Stimulated activated CD4-positive, alpha-beta T cell treated with anti-CD3 and anti-CD28 coated beads, Interleukin-12 subunit alpha, Interleukin-12 subunit beta, amount 100 ng/mL, for 48 hours (primary cell): Measurements from ENCODE around the gene DERL2.
"Not testable (repeated sequence)": the region's sequence is repeated elsewhere in the genome, so short reads cannot be mapped to it uniquely, and the experiment has no call there.

ENCODE experiments used
- DNase-seq, 3 donors: peaks; one replicate each; pipeline ENCODE4 v3.0.0-alpha.2; 2020; ENCODE audit warnings: low read depth in 2 of 3, low spot score in 1 of 3

Gene DERL2

GRCh38 chr17:5438716-5439445, 47.1 kb downstream of the DERL2 start, which contains the start of gene C1QBP:
Gene C1QBP (minus strand): TSS chr17:5439155. CDS start chr17:5439073, 82 bp downstream.
- DNase-seq, result peak; percentile 87 to 92 (median 89)

- DNase-seq, result no peak
Observed at GRCh38 chr17:5437721-5438317, 48.2 kb downstream of the DERL2 start.

- not testable (repeated sequence) for DNase-seq
Observed at GRCh38 chr17:5435781-5436315, 50.1 kb downstream of the DERL2 start.

- DNase-seq, result no peak
Observed at GRCh38 chr17:5434984-5435383, 51.0 kb downstream of the DERL2 start.

- no peak for DNase-seq
Observed at GRCh38 chr17:5431949-5432556, 53.9 kb downstream of the DERL2 start.

- DNase-seq, result not testable (repeated sequence)
Observed at GRCh38 chr17:5431234-5431633, 54.7 kb downstream of the DERL2 start.

- DNase-seq, result no peak
Observed at GRCh38 chr17:5430413-5430999, 55.5 kb downstream of the DERL2 start.

GRCh38 chr17:5429191-5429887, 56.6 kb downstream of the DERL2 start:
- no peak for DNase-seq

GRCh38 chr17:5425826-5426225, 60.2 kb downstream of the DERL2 start:
- no peak for DNase-seq

- no peak for DNase-seq
Observed at GRCh38 chr17:5424909-5425308, 61.1 kb downstream of the DERL2 start.

- no peak for DNase-seq
Observed at GRCh38 chr17:5422505-5422904, 63.5 kb downstream of the DERL2 start.
